ENCODE measurements around the gene ARHGAP24. TPM values are rescaled to one million over a fixed set of nuclear protein-coding genes. Genes with fewer than 3 reads are reported as not detected.

ARHGAP24 gene
- total RNA-seq, 1 donor from 2014 or later, result 1.5 TPM

DNA sequence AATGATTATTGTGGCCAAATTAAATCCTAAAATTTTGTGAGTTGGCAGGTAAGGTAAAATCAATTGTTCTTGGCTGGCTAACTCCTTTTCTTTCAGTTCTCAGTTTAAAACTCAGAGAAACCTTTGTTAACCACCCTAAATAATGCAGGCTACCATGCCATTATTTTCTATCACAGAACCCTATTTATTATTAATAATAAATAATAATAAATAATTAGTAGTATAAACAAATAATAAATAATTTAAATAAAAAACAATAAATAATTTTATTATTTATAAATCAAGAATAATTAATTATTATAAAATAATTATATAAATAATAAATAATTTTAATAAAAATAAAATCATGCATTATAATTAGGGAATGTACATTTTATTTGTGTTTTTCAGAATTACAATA lies 390.3 kb downstream of the ARHGAP24 start:
- Mint-ChIP-seq H3K27me3 (ENCODE audit: low read depth) (no peaks in the 10 kb centered on the region), H3K4me3 (no peak overlapping the region), H3K27ac (ENCODE audit: unreplicated experiment) (no peak overlapping the region), H3K9me3 (no peaks in the 10 kb centered on the region), H3K4me1 (peaks cover 7% of the 10 kb centered on the region), H3K36me3 (ENCODE audit: low read depth) (no peaks in the 10 kb centered on the region)
- TF ChIP-seq, protein P1, sequence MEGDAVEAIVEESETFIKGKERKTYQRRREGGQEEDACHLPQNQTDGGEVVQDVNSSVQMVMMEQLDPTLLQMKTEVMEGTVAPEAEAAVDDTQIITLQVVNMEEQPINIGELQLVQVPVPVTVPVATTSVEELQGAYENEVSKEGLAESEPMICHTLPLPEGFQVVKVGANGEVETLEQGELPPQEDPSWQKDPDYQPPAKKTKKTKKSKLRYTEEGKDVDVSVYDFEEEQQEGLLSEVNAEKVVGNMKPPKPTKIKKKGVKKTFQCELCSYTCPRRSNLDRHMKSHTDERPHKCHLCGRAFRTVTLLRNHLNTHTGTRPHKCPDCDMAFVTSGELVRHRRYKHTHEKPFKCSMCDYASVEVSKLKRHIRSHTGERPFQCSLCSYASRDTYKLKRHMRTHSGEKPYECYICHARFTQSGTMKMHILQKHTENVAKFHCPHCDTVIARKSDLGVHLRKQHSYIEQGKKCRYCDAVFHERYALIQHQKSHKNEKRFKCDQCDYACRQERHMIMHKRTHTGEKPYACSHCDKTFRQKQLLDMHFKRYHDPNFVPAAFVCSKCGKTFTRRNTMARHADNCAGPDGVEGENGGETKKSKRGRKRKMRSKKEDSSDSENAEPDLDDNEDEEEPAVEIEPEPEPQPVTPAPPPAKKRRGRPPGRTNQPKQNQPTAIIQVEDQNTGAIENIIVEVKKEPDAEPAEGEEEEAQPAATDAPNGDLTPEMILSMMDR (conservative IDR thresholded peaks at IDR 0.05), result no peak
- no peak for DNase-seq (ENCODE audit: low read depth, low spot score)

DNA sequence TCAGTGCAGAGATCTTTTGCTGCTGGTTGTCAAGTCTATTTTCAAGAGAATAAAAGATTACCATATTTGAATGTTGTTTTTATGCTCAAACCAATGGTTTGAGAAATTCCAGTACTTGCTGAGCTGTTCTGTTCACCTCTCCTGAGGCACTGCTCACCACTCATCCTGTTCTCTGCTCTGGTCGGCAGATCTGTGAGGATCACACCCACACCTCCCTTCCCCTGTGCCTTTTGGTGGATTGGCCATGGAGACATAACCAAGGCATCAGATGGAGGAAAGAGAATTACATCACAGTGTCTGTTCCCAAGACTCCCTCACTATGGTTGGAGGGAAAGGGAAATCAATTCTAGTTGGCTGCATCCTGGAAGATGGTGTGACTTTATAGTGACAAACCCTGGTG lies 391.6 kb downstream of the ARHGAP24 start:
- TF ChIP-seq, protein P1 (conservative IDR thresholded peaks at IDR 0.05), result no peak
- no peak overlapping the region for H3K4me3 Mint-ChIP-seq
- no peaks in the 10 kb centered on the region for H3K36me3 Mint-ChIP-seq (ENCODE audit: low read depth)
- peaks cover 14% of the 10 kb centered on the region for H3K4me1 Mint-ChIP-seq
- H3K27ac Mint-ChIP-seq (ENCODE audit: unreplicated experiment), result no peak overlapping the region
- no peak for DNase-seq (ENCODE audit: low read depth, low spot score)
- no peaks in the 10 kb centered on the region for H3K27me3 Mint-ChIP-seq (ENCODE audit: low read depth)
- no peaks in the 10 kb centered on the region for H3K9me3 Mint-ChIP-seq

DNA sequence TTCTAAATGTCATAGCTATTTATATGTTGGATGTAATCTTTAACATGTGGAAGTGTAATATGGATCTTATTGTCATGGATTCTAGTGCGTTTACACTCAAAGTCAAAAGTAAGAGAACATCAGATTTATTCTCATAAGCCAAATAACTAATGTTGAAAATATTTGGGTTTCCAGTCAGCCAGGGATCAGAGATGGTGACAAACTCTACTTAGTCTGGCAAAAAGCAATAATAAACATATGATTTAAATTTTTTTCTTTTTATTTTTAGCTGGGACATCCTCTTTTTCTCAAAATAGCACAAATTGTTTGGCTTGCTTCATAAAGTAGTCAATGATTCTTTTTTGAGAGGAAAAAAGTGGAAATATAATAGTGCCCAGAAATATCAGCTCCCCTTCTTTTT lies 392.3 kb downstream of the ARHGAP24 start:
- Mint-ChIP-seq H3K27me3 (ENCODE audit: low read depth) (no peaks in the 10 kb centered on the region), H3K4me3 (no peak overlapping the region), H3K4me1 (peaks cover 14% of the 10 kb centered on the region), H3K36me3 (ENCODE audit: low read depth) (no peaks in the 10 kb centered on the region), H3K9me3 (no peaks in the 10 kb centered on the region), H3K27ac (ENCODE audit: unreplicated experiment) (no peak overlapping the region)
- TF ChIP-seq, protein P1 (conservative IDR thresholded peaks at IDR 0.05), result no peak
- no peak for DNase-seq (ENCODE audit: low read depth, low spot score)

DNA sequence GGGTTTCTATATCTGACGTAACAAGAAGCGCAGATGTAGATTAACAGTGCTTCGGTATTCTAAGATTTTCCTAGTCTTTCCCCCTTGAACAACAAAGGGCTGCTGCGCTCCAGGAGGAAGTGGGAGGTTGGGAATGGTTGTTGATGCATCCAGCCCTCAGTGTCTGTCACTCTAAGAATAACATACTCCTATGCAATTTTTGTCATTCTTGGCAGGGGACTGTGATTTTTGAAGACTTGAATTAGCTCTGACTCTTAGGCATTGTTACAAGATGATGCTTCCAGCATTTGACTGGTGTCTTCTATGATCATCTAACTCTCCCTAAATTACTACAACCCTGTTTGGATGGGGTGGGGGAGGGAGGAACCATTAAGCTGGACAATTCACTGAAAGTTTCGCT lies 394.2 kb downstream of the ARHGAP24 start:
- Mint-ChIP-seq H3K36me3 (ENCODE audit: low read depth) (no peaks in the 10 kb centered on the region), H3K27ac (ENCODE audit: unreplicated experiment) (peak overlapping the region; percentile 39), H3K4me3 (no peak overlapping the region), H3K9me3 (no peaks in the 10 kb centered on the region), H3K4me1 (peaks cover 14% of the 10 kb centered on the region), H3K27me3 (ENCODE audit: low read depth) (no peaks in the 10 kb centered on the region)
- DNase-seq (ENCODE audit: low read depth, low spot score), result no peak
- TF ChIP-seq, protein P1 (conservative IDR thresholded peaks at IDR 0.05), result no peak

DNA sequence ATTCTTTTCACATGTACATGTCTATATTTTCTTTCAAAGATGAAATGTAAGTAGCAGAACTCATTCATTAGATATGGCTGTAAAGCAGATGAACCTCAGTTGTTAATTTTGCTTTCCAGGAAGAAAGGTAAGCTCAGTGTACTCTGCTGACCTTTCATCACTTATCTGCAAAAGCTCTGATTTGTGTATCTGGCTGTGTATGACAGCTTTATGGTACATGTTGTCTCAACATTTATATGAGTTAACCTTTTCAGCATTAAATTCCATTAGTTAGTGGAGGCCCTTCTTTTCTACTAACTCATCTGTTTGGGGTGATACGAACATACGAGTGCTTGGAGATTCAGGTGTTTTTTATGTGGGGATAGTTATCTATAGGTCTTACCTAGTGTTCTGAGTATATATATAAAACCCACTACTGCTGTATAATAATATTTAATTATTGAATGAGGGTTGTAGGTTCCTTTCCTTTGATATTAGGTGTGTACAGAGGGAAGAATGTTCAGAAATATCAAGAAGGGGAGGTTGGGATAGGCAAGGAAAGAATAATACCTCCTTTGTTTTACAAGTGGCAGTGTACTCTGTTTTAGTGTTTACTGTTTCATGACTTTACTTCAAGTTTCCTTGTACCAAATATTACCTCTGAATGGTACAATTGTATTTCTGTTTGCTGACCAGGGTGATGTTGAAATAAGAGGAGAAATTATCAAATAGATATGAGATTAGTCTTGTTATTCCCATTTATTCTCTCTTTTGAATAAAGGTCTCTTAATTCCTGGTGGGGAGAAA lies 395.5 kb downstream of the ARHGAP24 start:
- DNase-seq (ENCODE audit: low read depth, low spot score), result no peak
- H3K36me3 Mint-ChIP-seq (ENCODE audit: low read depth), result no peaks in the 10 kb centered on the region
- TF ChIP-seq, protein P1 (conservative IDR thresholded peaks at IDR 0.05), result no peak
- H3K27me3 Mint-ChIP-seq (ENCODE audit: low read depth), result no peaks in the 10 kb centered on the region
- H3K27ac Mint-ChIP-seq (ENCODE audit: unreplicated experiment), result no peak overlapping the region
- no peak overlapping the region for H3K4me3 Mint-ChIP-seq
- H3K9me3 Mint-ChIP-seq, result no peaks in the 10 kb centered on the region
- H3K4me1 Mint-ChIP-seq, result peaks cover 14% of the 10 kb centered on the region

Data from neural crest cell (in vitro differentiated cells).